Adrenal gland (tissue), 5 donors: ENCODE results near the gene STARD9.

ENCODE experiments used
- CTCF ChIP-seq, 6 experiments: fragments of 450-650 bp in 4 of 6; fragments of 200-600 bp in 2 of 6; sonication (generic) in 1 of 6; IDR thresholded peaks; 1 replicate in 5 of 6; 2 replicates in 1 of 6; pipeline versions ENCODE4 v1.5.1 to v1.8.0; 2016 to 2021; ENCODE audit warnings: antibody characterized with exemption in 6 of 6, mild to moderate bottlenecking in 2 of 6, moderate library complexity in 1 of 6
- POLR2A ChIP-seq, 2 donors: fragments of 450-650 bp; IDR thresholded peaks; one replicate each; pipeline ENCODE4 v1.6.1; 2017; ENCODE audit warnings: antibody characterized with exemption in 2 of 2, mild to moderate bottlenecking in 2 of 2, moderate library complexity in 1 of 2
- donor health status: DM: no; HTN: no; CAD: no.

GRCh38 chr15:42749266-42749665, 173.9 kb downstream of the STARD9 start:
- TF ChIP-seq CTCF (IDR thresholded peaks at IDR 0.05): no peak
- TF ChIP-seq POLR2A (IDR thresholded peaks at IDR 0.05): no peak
